IMR-90 (cell line): ENCODE data around the gene SGPL1.

ENCODE experiments used
- CEBPB ChIP-seq: IDR thresholded peaks from 2 replicates; pipeline ENCODE4 v1.6.1; 2012; ENCODE audit warnings: low read depth, low read length, improper control_type of control experiment
- CHD1 ChIP-seq: IDR thresholded peaks from 2 replicates; pipeline ENCODE4 v1.6.1; 2012; ENCODE audit warnings: low read depth, low read length, improper control_type of control experiment
- FOS ChIP-seq: fragments of 150-350 bp; IDR thresholded peaks from 2 replicates; pipeline ENCODE4 v1.6.1; 2016; ENCODE audit warnings: low read depth, low read length
- MAFK ChIP-seq: IDR thresholded peaks from 2 replicates; pipeline ENCODE4 v1.6.1; 2012; ENCODE audit warnings: low read depth, low read length, improper control_type of control experiment
- MAZ ChIP-seq: IDR thresholded peaks from 2 replicates; pipeline ENCODE4 v1.6.1; 2012; ENCODE audit warnings: low read depth, mild to moderate bottlenecking, low read length, improper control_type of control experiment, moderate library complexity, borderline replicate concordance
- MXI1 ChIP-seq: IDR thresholded peaks from 2 replicates; pipeline ENCODE4 v1.6.1; 2012; ENCODE audit warnings: low read depth, mild to moderate bottlenecking, low read length, moderate library complexity, borderline replicate concordance
- POLR2A ChIP-seq: IDR thresholded peaks from 2 replicates; pipeline ENCODE4 v1.6.1; 2012; ENCODE audit warnings: mild to moderate bottlenecking, low read depth, low read length
- RAD21 ChIP-seq: IDR thresholded peaks from 2 replicates; pipeline ENCODE4 v1.6.1; 2012; ENCODE audit warnings: low read length, improper control_type of control experiment
- RFX5 ChIP-seq: IDR thresholded peaks from 2 replicates; pipeline ENCODE4 v1.8.0; 2012; ENCODE audit warnings: low read depth, mild to moderate bottlenecking, low read length, moderate library complexity
- SMC3 ChIP-seq: fragments of 150-350 bp; IDR thresholded peaks from 2 replicates; pipeline ENCODE4 v1.6.1; 2016; ENCODE audit warnings: low read depth, mild to moderate bottlenecking, antibody characterized with exemption, low read length, moderate library complexity
- TF ChIP-seq, protein P1 (sequence below): conservative IDR thresholded peaks from 2 replicates; pipeline ENCODE4 v1.5.1; 2012; ENCODE audit warnings: mild to moderate bottlenecking, low read depth, low read length, improper control_type of control experiment
- TF ChIP-seq, protein P2 (sequence below): fragments of 150-350 bp; IDR thresholded peaks from 2 replicates; pipeline ENCODE4 v1.6.1; 2016; ENCODE audit warnings: low read depth, mild to moderate bottlenecking, low read length, moderate library complexity, borderline replicate concordance
- TF ChIP-seq, protein P3 (sequence below): fragments of 150-350 bp; IDR thresholded peaks from 2 replicates; pipeline ENCODE4 v1.6.1; 2017; ENCODE audit warnings: mild to moderate bottlenecking, antibody characterized with exemption, low read length, low read depth

DNA sequence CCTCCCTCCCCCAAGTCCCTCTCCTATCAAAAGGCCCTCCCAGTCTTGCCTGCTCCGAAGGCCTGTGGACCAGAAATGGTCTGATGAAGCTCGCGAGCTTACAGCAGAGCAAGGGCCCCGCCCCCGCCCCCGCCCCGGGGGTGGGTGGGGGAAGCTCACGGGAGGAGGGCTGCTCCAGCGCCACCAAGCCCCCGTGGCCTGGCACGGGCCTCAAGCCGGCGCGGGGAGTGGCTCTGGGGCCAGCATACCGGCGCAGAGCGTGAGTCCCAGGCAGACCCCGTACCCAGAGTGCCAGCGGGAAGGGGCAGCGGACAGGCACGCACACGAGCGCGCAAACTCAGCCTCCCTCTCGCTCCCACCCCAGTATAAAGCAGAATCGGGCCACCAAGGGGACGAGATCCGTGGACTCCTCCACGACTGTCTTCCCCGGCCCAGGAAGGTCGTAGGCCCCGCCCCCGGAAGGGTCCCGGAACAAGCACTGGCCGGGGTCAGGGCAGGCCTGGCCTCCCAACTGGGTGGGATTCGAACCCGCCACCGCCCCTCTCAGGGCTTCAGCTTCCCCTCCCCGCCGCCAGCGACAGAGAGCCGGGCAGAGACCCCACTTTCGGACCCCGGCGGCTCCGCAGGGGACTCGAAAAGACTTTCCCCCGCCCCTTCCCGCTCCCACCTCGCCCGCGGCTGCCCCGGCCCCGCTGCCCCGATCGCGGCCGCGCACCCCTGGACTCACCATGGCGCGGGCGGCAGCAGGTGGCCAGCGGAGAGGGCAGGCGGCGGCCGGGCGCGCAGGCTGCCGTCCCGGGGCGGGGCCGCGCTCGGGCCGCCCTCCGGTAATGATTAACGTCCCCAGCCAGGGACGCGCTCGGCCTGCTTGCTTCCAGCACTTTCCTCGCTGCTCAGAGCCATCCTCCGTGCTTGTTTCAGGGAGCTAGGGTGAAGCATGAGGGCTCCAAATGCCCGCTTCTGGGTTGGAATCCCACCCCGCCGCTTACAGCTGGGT lies 72.4 kb downstream of the SGPL1 start, which contains the start of gene PCBD1:
- TF ChIP-seq MAZ (peak; percentile 74; the same call in 1 of the 2 replicates), RFX5 (no peak), CHD1 (no peak), POLR2A (no peak), MXI1 (no peak), RAD21 (no peak), CEBPB (no peak), MAFK (no peak), FOS (no peak), SMC3 (no peak)
- TF ChIP-seq, protein P1, sequence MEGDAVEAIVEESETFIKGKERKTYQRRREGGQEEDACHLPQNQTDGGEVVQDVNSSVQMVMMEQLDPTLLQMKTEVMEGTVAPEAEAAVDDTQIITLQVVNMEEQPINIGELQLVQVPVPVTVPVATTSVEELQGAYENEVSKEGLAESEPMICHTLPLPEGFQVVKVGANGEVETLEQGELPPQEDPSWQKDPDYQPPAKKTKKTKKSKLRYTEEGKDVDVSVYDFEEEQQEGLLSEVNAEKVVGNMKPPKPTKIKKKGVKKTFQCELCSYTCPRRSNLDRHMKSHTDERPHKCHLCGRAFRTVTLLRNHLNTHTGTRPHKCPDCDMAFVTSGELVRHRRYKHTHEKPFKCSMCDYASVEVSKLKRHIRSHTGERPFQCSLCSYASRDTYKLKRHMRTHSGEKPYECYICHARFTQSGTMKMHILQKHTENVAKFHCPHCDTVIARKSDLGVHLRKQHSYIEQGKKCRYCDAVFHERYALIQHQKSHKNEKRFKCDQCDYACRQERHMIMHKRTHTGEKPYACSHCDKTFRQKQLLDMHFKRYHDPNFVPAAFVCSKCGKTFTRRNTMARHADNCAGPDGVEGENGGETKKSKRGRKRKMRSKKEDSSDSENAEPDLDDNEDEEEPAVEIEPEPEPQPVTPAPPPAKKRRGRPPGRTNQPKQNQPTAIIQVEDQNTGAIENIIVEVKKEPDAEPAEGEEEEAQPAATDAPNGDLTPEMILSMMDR, result no peak
- TF ChIP-seq, protein P2, sequence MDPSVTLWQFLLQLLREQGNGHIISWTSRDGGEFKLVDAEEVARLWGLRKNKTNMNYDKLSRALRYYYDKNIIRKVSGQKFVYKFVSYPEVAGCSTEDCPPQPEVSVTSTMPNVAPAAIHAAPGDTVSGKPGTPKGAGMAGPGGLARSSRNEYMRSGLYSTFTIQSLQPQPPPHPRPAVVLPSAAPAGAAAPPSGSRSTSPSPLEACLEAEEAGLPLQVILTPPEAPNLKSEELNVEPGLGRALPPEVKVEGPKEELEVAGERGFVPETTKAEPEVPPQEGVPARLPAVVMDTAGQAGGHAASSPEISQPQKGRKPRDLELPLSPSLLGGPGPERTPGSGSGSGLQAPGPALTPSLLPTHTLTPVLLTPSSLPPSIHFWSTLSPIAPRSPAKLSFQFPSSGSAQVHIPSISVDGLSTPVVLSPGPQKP, result no peak
- TF ChIP-seq, protein P3, sequence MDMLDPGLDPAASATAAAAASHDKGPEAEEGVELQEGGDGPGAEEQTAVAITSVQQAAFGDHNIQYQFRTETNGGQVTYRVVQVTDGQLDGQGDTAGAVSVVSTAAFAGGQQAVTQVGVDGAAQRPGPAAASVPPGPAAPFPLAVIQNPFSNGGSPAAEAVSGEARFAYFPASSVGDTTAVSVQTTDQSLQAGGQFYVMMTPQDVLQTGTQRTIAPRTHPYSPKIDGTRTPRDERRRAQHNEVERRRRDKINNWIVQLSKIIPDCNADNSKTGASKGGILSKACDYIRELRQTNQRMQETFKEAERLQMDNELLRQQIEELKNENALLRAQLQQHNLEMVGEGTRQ, result no peak
